ENCODE results near the gene DFFA. TPM values are rescaled to one million over a fixed set of nuclear protein-coding genes. Genes with fewer than 3 reads are reported as not detected.

DFFA gene
- total and polyA plus RNA-seq, 9 of the 15 experiments (the other 6 are each of a cell fraction or from before 2014, with no cell fraction given), result 39.6 to 74.8 (median 59.2) TPM

- TF ChIP-seq AFF1 (IDR thresholded peaks at IDR 0.05; ENCODE audit: low read depth in 1 of 2, partially characterized antibody in 2 of 2), result peak in 1 of 2 experiments; percentile 87
- TF ChIP-seq ZBTB5 (IDR thresholded peaks at IDR 0.05), result no peak
- TF ChIP-seq ZHX1 (conservative IDR thresholded peaks at IDR 0.05; ENCODE audit: low read length), result 0 out of 2 replicates have a peak, but pooled peaks have one; percentile 47
- no peak for TF ChIP-seq ZNF717 (CRISPR knock-in tag; IDR thresholded peaks at IDR 0.05)
- peak; percentile 53 for TF ChIP-seq SMARCE1 (IDR thresholded peaks at IDR 0.05)
- TF ChIP-seq TBL1XR1 (IDR thresholded peaks at IDR 0.05; ENCODE audit: low read length in 2 of 2), result peak; percentile 61 to 77; a peak in 2 of 4 replicates
- peak; percentile 94 for TF ChIP-seq POLR2G (IDR thresholded peaks at IDR 0.05; ENCODE audit: low read depth, low read length)
- TF ChIP-seq UBTF (IDR thresholded peaks at IDR 0.05; ENCODE audit: borderline replicate concordance in 1 of 2, low read depth in 2 of 2, low read length in 2 of 2), result peak in 1 of 2 experiments; percentile 56; a peak in 1 of 4 replicates
- TF ChIP-seq CHD2 (IDR thresholded peaks at IDR 0.05; ENCODE audit: low read depth, low read length), result peak; percentile 52
- peak; percentile 48; the same call in 1 of the 2 replicates for TF ChIP-seq MTA3 (IDR thresholded peaks at IDR 0.05; ENCODE audit: borderline replicate concordance)
- peak; percentile 79 for TF ChIP-seq NR2C1 (IDR thresholded peaks at IDR 0.05)
- peak; percentile 89 for TF ChIP-seq NR2C1 (tag; IDR thresholded peaks at IDR 0.05)
- TF ChIP-seq PPARD (CRISPR knock-in tag; IDR thresholded peaks at IDR 0.05), result no peak
- TF ChIP-seq HCFC1 (IDR thresholded peaks at IDR 0.05; ENCODE audit: low read depth, low read length), result peak; percentile 88
- TF ChIP-seq BCL6 (CRISPR knock-in tag; IDR thresholded peaks at IDR 0.05), result no peak
Measured at GRCh38 chr1:10474613-10475507, 2.5 kb upstream of the DFFA start, which contains the start of gene PEX14 (continued).

All from K562 (cell line).